ENCODE data around the gene TMEM106C.
A peak's percentile ranks its signal among the peaks of the same experiment; 100 is the strongest.

Gene TMEM106C

DNA sequence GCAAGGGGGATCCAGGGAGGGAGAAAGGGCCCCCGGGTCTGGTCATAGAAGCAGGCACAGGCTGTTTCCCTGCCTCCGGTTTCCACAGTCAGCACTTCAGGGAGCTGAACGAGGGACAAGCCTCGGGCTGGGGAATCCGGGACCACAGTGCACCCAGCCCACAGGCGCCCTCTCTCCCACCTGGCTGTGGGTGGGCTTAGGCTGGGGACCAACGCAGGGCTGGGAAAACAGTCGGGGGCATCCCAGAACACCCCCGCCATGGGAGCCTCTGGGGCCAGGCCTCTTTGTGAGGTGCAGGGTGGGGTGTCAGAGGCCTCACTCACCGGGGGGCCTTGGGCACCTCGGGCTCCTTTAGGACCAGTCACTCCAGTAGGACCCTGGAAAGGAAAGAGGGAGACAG lies 16.3 kb downstream of the TMEM106C start:
- no peak for DNase-seq (ENCODE audit: low read depth)

DNA sequence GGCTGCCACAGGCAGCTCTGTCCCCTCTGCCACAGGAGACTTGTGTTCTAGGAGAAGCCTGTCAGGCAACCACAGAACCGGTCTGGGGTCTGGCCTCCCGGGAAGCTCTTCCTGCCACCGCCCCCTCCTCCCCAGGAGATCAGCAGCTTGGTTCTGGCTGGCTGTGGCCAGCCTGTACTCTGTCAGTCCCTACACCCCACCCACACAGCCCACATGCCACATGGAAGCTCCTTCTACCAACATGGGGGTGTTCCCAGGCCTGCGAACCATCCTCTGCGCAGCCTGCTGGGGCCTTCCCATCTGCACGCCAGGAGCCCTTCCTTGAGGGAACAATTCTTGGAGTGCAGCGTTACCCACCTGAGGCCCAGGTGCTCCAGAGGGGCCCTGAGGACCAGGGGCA lies 16.8 kb downstream of the TMEM106C start:
- no peak for DNase-seq (ENCODE audit: low read depth)

DNA sequence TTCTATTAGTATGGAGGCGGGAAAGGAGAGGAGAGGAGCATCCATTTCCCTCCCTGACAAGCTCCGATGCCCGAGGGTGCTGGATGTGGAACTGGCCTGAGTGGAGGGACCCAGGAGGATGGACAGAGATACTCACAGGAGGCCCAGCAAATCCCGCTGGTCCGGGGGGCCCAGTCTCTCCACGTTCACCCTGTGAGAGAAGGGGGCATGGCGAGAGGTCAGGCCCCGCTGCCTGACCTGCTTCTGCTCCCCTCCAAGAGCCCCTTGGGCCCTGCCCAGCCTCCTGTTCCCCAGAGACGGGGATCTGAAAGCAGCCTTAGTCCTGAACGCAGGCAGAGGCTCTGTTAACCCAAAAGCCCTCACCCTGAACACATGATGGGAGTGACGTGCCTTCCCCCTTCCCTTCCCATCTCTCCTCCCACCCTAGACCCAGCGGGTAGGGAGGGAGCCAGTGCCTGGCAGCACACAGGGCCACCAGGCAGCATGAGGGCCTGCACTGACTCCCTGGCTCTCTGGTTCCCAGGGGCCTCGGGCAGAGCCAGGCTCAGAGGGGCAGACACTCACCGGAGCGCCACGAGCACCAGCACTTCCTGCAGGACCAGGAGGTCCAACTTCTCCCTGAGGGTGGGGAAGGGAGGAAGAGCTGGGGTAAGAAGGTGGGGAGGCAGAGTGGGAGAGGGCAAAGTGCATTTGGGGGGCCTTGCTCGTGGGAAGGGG lies 17.5 kb downstream of the TMEM106C start:
- no peak for DNase-seq (ENCODE audit: low read depth)

DNA sequence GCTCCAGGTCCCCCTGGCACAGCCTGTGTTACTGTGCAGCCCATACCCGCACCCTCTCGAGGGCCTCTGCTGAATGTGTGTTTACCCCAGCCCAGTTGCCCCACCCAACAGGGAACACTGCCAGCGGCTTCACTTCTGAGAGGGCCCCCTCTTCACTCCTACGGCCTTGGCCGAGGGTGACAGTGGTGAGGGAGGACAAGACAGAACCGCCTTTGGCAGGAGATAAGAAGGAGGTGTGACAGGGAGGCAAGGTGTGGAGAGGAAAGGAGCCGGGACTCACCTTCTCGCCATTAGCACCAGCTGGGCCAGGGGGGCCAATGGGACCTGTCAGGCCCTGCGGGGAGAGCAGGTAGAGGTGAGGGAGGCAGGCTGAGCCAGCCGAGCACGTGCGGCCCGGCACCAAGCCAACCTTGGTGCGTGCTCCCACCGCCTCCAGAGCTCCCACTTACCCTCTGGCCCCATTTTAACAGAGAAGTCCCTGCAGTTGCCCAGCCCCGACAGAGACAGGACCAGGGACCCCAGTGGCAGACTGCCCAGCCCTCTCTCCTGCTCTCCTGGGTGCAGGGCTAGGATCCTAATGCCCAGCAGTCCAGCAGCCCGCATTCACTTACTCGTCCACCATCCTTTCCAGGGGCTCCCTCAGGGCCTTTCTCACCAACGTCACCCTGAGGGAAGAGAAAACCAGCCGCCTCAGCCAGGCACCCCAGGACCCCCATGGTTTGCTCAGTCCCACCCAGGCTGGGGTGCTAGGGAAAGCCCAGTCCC lies 18.3 kb downstream of the TMEM106C start:
- DNase-seq (ENCODE audit: low read depth), result no peak

DNA sequence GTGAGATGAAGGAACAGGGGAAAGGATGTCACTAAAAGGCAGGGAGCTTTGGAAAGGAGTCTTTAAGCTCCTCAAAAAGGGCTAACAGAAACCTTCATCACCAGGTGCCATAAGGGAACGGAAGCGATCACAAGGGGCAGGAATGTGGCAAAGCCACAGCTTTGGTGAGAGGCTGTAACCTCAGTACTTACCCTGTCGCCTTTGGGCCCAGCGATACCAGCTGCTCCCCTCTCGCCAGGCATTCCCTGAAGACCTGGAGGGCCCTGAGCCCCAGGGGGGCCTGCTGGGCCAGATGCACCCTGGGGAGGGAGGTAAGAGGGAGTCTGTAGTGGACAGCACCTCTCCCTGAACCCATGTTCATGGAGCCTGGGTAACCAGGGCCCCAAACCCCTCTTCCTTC lies 18.9 kb downstream of the TMEM106C start:
- DNase-seq (ENCODE audit: low read depth), result no peak

DNA sequence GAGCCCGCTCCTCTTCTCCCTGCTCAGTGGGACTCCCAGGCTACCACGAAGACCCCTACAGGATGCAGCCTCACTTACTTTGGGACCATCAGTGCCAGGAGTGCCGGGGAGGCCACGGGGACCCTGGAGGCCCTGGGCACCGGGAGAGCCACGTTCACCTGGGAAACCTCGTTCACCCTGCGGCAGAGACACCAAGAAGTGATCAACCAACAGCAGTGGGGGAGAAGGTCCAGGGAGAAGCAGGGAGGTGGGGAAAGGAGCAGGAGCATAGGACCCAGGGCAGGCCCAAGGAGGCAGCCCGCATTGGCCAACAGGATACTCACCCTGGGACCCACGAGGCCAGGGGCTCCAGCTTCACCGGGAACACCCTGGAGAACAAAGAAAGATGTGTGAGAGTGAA lies 19.4 kb downstream of the TMEM106C start:
- DNase-seq (ENCODE audit: low read depth), result no peak

DNA sequence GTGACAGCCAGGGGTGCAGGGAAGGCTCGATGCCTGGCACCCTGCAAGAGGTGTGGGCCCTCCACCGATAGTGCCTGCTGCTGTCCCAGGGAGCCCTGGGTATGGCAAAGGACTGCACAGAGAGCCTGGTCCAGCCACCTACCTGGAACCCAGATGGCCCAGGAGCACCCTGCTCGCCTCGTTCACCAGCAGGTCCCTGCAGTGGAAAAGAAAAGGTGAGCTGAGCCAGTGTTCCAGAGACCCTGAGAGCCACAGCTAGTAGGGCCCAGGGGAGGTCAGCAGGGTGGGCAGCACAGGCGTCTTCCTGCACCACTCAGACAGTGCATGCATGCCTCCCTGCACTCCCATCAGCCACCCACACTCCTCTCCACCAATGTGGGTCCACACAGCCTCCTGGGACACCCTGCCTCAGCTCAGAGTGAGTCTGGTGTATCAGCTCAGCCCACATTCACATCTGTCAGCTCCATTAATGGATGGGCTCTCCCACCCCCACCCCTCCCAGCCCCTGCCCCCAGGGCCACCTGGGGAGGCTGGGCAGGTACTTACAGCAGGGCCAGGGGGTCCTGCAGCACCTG lies 20.2 kb downstream of the TMEM106C start:
- DNase-seq (ENCODE audit: low read depth), result no peak

DNA sequence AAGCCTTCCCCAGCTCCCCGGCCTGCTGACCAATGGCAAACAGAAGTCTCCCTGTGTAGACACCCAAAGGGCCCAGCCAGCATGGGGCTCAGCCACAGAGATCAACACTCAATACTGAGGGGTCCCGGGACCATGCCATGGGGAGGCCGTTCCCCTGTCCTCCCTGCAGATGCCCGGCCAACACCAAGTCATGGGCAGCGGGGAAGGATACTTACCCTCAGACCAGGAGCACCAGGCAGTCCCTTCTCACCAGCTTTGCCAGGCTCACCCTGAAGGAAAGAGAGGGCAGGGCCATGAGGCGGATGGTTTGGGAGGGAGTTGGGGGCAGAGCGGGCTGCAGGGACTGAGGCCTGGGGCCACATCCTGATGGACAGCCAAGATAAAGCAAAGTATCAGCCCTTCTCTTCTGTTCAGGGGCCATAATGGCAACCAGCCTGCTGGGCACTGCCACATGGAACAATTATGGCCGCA lies 21.0 kb downstream of the TMEM106C start:
- no peak for DNase-seq (ENCODE audit: low read depth)

DNA sequence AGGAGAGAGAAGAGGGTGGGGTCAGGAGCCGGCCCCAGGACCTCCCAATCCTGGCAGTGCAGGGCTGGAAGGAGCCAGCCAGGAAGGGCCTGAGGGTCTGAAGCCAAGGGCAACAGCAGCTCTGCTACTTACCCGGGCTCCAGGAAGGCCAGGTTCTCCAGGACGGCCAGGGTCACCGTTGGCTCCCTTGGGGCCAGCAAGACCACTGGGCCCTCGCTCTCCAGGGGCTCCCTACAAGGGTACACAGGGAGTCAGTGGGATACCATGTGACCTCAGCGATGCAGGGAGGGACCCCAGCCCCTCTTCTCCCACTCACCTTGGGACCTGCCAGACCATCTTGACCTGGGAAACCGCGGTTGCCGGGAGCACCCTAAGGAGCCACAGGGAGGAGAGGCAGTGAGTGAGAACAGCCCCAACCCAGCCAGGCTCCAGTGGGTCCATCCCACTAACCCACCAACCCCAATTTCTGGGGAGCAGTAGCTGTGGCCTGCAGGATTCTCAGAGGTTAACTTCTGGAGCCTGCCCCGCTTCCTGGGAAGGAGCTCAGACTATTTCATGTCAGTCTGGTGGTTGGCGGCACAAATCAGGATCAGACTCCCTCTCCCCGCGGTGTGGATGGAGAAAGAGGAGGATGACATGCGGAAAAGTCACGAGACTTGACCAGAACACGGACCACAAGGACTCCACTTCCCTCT lies 22.3 kb downstream of the TMEM106C start:
- DNase-seq (ENCODE audit: low read depth), result no peak

DNA sequence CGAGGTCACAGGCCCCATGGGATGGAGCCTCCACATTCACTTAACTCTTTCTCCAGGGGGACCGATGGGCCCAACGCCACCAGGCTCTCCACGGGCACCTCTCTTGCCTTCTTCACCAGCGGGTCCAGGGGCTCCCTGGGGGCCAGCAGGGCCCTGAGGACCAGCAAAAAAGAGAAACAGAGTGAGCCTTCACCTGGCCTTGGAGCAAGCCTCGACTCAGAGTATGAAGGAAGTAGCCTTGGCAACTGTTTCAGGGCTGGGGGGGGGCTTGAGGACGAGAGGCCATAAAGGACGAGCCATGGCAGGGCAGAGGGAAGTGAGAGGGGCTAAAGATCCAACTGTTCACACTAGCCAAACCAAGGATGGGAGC lies 22.9 kb downstream of the TMEM106C start:
- DNase-seq (ENCODE audit: low read depth), result no peak

DNA sequence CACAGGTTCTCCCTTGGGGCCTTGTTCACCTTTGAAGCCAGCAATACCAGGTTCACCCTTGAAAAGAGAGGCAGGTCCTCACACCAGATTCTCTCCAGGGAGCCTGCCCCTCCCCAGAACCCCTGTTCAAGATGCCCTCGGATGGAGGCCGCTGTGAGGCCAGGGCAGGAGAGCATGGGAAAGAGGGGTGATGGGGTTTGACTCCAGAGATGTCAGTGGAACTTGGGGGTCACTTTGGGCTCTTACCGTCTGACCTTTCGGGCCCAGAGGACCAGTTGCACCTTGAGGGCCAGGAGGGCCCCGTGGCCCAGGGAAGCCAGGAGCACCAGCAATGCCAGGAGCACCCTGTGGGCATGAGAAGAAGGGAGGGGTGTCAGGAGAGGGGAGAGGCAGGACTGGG lies 23.4 kb downstream of the TMEM106C start:
- DNase-seq (ENCODE audit: low read depth), result no peak

DNA sequence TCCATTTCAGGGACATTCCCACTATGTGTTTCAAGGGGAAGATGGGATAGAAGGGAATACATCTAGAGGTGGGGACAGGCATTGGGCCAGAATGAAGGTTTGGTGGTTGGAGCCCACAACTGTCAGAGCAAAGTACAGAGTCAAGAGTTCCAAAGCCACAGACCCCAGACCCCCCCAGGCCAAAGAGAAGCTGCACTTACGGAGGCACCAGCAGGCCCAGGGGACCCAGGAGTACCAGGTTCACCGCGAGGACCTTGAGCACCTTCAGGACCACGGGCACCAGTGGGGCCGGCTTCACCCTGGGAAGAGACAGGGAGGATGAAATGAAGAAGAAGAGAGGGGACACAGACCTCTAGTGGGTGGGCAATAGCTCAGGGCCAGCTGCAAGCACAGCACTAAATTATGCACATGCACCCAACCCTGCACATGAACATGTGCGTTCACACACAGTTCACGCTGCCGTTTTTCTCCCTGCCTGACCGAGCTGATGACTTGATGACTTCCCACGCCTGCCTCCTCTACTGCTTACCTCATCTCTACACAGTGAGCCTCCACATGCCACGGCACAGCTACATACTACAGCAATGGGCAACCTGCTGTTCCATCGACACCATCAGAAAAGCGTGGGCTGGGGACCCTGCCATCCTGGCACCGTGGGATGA lies 24.1 kb downstream of the TMEM106C start:
- no peak for DNase-seq (ENCODE audit: low read depth)

DNA sequence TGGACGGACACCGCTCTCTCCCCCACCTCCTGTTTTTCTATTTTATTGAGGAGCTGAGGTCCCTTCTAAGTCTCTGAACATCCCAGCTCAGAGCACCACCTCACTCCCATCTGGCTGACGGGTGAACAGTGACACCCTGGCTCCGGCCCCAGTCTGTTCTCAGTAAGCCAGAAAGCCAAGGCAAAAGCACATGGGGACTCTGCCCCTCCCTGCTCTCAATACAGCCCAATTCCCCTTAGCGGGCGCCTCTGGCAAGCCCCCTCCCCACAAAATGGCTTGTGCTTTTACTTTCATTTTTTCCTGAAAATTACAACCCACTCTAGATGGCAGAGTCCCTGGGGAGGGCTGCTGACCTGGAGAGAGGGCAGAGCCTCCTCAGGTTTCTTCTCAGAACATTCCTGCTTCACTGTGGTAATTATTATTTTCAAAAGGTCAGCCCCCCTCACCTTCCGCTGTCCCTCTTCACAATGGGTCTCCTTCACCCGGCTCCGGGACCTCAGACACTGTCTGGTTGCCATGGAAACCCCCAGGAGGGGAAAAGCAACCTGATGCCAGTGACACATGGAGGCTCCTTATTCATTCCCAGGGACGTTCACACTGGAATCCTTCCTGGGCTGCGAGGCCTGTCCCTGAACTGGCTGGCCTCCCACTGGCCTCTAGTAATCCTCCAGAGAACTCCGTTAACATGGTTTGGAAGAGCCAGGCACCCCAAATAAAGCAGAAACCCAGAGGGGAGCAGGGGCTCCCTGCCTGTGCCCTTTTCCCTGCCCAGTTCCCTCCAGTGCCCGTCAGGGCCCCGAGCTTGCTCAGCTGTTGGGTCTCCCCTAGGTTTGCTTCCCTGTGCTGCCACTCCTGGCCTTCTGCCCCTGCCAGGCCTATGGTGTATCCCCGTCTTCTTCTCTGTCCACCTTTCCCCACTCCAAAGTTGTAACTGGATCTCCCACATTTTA lies 25.0 kb downstream of the TMEM106C start:
- no peak for DNase-seq (ENCODE audit: low read depth)

DNA sequence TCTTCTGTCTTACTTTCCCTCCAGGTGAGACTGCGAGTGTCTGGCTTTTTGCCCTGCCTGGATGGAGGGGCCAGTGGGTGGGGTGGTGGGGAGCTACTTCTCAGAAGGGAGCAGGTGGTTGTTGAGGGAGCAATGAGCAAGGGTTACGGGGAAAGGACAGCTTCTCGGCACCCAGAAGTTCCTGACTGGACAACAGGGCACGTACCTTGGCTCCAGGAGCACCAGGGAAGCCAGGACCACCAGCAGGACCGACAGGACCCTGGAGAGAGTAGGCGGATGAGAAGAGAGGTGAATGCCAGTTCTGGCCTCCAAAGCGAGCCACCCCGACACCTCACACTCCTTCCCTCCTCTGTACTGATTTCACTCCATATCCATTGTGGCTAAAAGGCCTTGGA lies 25.6 kb downstream of the TMEM106C start:
- no peak for DNase-seq (ENCODE audit: low read depth)

DNA sequence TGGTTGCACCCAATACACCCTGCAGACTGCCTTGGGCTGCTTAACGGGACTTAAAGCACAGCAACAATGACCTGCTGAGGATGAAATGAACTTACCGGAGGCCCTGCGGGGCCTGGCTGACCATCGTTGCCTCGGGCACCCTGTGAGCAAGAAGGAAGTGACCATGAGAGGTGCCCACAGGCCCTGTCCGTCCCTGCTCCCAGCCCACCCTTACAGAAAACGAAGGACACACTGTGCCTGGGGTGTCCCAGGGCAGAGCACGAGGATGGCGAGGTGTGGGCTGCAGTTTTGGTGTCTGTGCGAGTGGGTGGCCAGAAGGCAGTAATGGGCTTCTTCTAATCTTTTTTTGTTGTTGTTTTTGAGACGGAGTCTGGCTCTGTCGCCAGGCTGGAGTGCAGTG lies 26.3 kb downstream of the TMEM106C start:
- no peak for DNase-seq (ENCODE audit: low read depth)

DNA sequence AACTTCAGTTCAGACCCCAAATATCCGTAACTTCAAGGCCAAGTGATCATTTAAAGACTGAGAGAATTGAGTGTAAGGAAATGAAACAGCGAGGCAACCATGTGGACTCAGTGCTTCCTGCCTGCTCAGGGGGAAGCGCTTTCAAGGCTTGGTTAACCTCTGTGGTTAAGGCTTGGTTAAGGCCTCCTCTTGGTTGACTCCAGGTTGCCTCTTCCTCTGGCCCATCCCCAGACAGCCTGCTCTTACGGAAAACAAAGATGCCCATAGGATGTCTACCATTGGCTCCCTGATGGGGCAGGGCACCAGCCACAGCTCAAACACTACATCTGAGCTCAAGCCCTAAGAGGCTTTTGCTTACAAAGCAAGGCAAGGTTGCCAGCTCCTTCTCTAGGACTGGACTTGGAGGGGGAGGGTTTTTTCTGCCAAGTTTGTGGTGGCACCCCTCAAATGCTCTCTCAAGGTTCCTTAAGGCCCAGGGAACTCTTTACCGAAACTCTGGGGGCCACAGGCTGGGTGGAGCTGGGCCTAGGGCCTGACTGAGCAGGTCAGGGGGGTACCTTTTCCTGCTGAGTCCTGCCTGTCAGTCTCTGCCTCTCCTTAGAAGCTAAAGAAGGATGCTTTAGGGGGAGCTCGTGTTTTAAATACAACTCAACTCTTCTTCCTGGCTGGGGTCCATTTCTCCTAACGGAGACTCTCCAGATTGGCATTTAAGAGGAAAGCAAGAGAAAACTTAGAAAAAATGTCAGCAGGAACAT lies 27.1 kb downstream of the TMEM106C start:
- DNase-seq (ENCODE audit: low read depth), result peak; percentile 20

DNA sequence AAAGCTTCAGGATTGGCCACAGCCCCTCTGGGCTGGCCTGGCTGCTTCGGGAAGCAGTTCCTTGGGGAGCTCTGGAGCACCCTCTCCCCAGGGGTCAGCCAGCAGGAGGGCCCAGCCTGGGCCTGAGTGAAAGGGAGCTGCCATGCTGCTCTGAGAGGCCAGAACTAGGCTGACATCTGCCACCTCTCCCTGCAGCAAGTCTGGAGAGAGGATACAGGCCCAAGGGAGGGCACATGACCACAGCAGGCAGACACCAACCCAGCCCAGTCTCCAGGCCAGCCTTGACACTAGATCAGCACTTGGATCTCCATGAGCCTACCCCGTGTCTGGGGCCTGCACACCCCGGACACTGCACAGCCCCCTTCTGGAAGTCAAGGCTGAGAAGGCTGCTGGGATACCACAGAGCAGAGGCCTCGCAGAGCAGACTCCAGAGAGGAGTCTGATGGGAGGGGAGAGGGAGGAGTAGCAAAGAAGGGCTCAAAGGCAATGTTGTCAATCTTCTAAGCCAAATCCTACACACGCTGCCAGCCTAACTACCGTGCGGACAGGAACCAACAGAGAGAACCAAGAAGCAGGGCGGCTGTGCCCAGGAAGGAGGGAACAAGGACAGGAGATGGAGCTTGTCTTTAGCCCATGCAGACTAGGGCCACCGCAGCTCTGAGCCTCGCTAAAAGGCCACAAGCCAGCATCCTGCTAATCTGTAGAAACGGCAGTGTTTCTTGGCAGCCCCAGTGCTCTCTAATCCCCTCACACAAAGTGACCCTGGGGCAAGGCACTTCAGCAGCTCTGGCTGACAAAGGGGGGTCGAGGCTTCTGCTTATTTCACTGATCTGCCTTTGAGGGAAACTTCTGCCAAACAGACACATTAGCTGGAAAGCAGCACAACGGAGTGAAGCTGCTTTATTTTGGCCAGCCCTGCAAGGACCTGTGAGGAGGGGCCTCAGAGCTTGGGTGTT lies 28.0 kb downstream of the TMEM106C start:
- DNase-seq (ENCODE audit: low read depth), result no peak

DNA sequence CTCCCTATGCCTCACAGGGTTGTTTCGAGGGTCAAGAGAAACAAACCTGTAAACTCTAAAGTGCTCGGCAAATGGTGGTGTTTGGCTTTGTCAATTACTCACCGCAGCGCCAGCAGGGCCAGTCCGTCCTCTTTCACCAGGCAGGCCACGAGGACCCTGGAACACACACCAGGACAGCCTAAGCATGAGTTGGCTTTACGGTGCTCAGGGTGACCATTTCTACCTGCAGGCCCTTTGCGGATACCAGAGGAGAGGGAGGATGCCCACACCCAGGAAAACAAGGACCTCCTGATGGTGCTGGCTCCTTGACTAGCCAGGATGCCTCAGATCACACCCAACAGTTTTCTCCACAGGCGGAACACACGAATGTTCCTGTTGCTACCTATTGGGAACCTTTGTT lies 29.4 kb downstream of the TMEM106C start:
- DNase-seq (ENCODE audit: low read depth), result no peak

DNA sequence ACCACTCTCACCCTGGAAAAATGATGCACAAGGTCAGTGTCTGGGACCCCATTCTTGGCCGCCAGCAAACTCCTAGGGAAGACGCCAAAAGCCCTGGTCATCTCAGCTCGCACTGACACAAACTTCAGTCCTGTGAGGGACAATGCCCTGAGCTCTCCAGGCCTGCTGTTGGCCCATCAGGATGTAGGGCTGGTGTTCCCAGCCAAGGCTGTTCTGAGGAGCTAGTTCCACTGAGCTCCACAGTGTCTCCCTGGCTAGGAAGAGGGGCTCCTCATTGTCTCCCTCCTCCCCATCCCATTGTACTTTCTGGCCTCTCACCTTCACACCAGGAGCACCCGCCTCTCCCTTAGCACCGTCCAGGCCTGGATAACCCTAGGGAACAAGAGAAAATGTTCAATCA lies 30.1 kb downstream of the TMEM106C start:
- DNase-seq (ENCODE audit: low read depth), result no peak

Data from activated gamma-delta T cell treated with anti-CD3 and anti-CD28 coated beads, Interleukin-2, amount 50 U/mL, for 16 hours (primary cell).